ENCODE results near the gene PSRC1. TPM values are rescaled to one million over a fixed set of nuclear protein-coding genes. Genes with fewer than 3 reads are reported as not detected.

Gene PSRC1
- total RNA-seq, 4 donors from 2014 or later: 3.8 to 11.4 (median 7.5) TPM

- TF ChIP-seq, protein P1, sequence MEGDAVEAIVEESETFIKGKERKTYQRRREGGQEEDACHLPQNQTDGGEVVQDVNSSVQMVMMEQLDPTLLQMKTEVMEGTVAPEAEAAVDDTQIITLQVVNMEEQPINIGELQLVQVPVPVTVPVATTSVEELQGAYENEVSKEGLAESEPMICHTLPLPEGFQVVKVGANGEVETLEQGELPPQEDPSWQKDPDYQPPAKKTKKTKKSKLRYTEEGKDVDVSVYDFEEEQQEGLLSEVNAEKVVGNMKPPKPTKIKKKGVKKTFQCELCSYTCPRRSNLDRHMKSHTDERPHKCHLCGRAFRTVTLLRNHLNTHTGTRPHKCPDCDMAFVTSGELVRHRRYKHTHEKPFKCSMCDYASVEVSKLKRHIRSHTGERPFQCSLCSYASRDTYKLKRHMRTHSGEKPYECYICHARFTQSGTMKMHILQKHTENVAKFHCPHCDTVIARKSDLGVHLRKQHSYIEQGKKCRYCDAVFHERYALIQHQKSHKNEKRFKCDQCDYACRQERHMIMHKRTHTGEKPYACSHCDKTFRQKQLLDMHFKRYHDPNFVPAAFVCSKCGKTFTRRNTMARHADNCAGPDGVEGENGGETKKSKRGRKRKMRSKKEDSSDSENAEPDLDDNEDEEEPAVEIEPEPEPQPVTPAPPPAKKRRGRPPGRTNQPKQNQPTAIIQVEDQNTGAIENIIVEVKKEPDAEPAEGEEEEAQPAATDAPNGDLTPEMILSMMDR (IDR thresholded peaks at IDR 0.05): no peak
- peak in 1 of 2 donors; percentile 29 for TF ChIP-seq POLR2A (IDR thresholded peaks at IDR 0.05)
- no peaks in the 10 kb centered on the region for H3K36me3 ChIP-seq
- no peaks in the 10 kb centered on the region for H3K27me3 ChIP-seq
- H3K4me1 ChIP-seq: peaks cover 0 to 19% of the 10 kb centered on the region in 2 donors
- DNase-seq: peak in 1 of 2 donors; percentile 59
- no peak overlapping the region for H3K4me3 ChIP-seq
- no peaks in the 10 kb centered on the region for H3K9me3 ChIP-seq
- H3K27ac ChIP-seq: peak overlapping the region; percentile 63 to 72
- intact Hi-C loops (cut with DNase I; ENCODE audit: low total_unique reads): no loop called here
Measured at GRCh38 chr1:109252893-109253802, 29.8 kb downstream of the PSRC1 start.

DNA sequence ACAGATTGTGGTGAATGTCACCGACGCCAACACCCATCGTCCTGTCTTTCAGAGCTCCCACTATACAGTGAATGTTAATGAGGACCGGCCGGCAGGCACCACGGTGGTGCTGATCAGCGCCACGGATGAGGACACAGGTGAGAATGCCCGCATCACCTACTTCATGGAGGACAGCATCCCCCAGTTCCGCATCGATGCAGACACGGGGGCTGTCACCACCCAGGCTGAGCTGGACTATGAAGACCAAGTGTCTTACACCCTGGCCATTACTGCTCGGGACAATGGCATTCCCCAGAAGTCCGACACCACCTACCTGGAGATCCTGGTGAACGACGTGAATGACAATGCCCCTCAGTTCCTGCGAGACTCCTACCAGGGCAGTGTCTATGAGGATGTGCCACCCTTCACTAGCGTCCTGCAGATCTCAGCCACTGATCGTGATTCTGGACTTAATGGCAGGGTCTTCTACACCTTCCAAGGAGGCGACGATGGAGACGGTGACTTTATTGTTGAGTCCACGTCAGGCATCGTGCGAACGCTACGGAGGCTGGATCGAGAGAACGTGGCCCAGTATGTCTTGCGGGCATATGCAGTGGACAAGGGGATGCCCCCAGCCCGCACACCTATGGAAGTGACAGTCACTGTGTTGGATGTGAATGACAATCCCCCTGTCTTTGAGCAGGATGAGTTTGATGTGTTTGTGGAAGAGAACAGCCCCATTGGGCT is 30.6 kb downstream of the PSRC1 start:
- Histone ChIP-seq H3K27me3 (no peaks in the 10 kb centered on the region), H3K9me3 (no peaks in the 10 kb centered on the region), H3K4me3 (no peak overlapping the region), H3K4me1 (peaks cover 0 to 19% of the 10 kb centered on the region in 2 donors), H3K27ac (no peak overlapping the region), H3K36me3 (no peaks in the 10 kb centered on the region)
- intact Hi-C loops (cut with DNase I; ENCODE audit: low total_unique reads): no loop called here
- TF ChIP-seq, protein P1 (IDR thresholded peaks at IDR 0.05): no peak
- no peak for TF ChIP-seq POLR2A (IDR thresholded peaks at IDR 0.05)
- no peak for DNase-seq

DNA sequence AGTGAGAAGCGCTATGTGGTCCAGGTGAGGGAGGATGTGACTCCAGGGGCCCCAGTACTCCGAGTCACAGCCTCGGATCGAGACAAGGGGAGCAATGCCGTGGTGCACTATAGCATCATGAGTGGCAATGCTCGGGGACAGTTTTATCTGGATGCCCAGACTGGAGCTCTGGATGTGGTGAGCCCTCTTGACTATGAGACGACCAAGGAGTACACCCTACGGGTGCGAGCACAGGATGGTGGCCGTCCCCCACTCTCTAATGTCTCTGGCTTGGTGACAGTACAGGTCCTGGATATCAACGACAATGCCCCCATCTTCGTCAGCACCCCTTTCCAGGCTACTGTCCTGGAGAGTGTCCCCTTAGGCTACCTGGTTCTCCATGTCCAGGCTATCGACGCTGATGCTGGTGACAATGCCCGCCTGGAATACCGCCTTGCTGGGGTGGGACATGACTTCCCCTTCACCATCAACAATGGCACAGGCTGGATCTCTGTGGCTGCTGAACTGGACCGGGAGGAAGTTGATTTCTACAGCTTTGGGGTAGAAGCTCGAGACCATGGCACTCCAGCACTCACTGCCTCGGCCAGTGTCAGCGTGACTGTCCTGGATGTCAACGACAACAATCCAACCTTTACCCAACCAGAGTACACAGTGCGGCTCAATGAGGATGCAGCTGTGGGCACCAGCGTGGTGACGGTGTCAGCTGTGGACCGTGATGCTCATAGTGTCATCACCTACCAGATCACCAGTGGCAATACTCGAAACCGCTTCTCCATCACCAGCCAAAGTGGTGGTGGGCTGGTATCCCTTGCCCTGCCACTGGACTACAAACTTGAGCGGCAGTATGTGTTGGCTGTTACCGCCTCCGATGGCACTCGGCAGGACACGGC is 31.4 kb downstream of the PSRC1 start:
- Histone ChIP-seq H3K9me3 (no peaks in the 10 kb centered on the region), H3K27ac (no peak overlapping the region), H3K36me3 (no peaks in the 10 kb centered on the region), H3K4me1 (peaks cover 0 to 19% of the 10 kb centered on the region in 2 donors), H3K27me3 (no peaks in the 10 kb centered on the region), H3K4me3 (no peak overlapping the region)
- intact Hi-C loops (cut with DNase I; ENCODE audit: low total_unique reads): no loop called here
- DNase-seq: no peak
- no peak for TF ChIP-seq POLR2A (IDR thresholded peaks at IDR 0.05)
- TF ChIP-seq, protein P1 (IDR thresholded peaks at IDR 0.05): no peak

- Histone ChIP-seq H3K27ac (no peak overlapping the region), H3K4me1 (peaks cover 0 to 19% of the 10 kb centered on the region in 2 donors), H3K27me3 (no peaks in the 10 kb centered on the region), H3K9me3 (no peaks in the 10 kb centered on the region), H3K36me3 (no peaks in the 10 kb centered on the region), H3K4me3 (no peak overlapping the region)
- DNase-seq: no peak
- TF ChIP-seq, protein P1 (IDR thresholded peaks at IDR 0.05): no peak
- no peak for TF ChIP-seq POLR2A (IDR thresholded peaks at IDR 0.05)
- intact Hi-C loops (cut with DNase I; ENCODE audit: low total_unique reads): no loop called here
Measured at GRCh38 chr1:109250454-109251276, 32.3 kb downstream of the PSRC1 start.

Data from uterus (tissue), 4 donors.